Measurements from ENCODE around the gene PPP1R3C. TPM values are rescaled to one million over a fixed set of nuclear protein-coding genes. Genes with fewer than 3 reads are reported as not detected.

Gene PPP1R3C
- total RNA-seq, 1 donor from 2014 or later: 1.8 TPM

- Histone ChIP-seq H3K36me3 (ENCODE audit: control insufficient read depth, insufficient read depth, low read length) (no peaks in the 10 kb centered on the region), H3K4me3 (ENCODE audit: low read depth, low read length) (no peak overlapping the region), H3K27me3 (ENCODE audit: control insufficient read depth, insufficient read depth, low read length) (no peaks in the 10 kb centered on the region)
- peak; percentile 63 for DNase-seq (ENCODE audit: low read depth)
- TF ChIP-seq CTCF (IDR thresholded peaks at IDR 0.05; ENCODE audit: insufficient read depth, low read length, poor library complexity, severe bottlenecking): no peak
These were observed 20.5 kb upstream of the PPP1R3C start for GRCh38 chr10:91653219-91653870.

- H3K27me3 ChIP-seq (ENCODE audit: control insufficient read depth, insufficient read depth, low read length): no peaks in the 10 kb centered on the region
- peak; percentile 100 for DNase-seq (ENCODE audit: low read depth)
- TF ChIP-seq CTCF (IDR thresholded peaks at IDR 0.05; ENCODE audit: insufficient read depth, low read length, poor library complexity, severe bottlenecking): no peak
- H3K4me3 ChIP-seq (ENCODE audit: low read depth, low read length): no peak overlapping the region
- no peaks in the 10 kb centered on the region for H3K36me3 ChIP-seq (ENCODE audit: control insufficient read depth, insufficient read depth, low read length)
These were observed 19.5 kb upstream of the PPP1R3C start for GRCh38 chr10:91652364-91652763.

- no peaks in the 10 kb centered on the region for H3K27me3 ChIP-seq (ENCODE audit: control insufficient read depth, insufficient read depth, low read length)
- no peaks in the 10 kb centered on the region for H3K36me3 ChIP-seq (ENCODE audit: control insufficient read depth, insufficient read depth, low read length)
- TF ChIP-seq CTCF (IDR thresholded peaks at IDR 0.05; ENCODE audit: insufficient read depth, low read length, poor library complexity, severe bottlenecking): peak; percentile 40
- no peak for DNase-seq (ENCODE audit: low read depth)
- no peak overlapping the region for H3K4me3 ChIP-seq (ENCODE audit: low read depth, low read length)
These were observed 10.8 kb upstream of the PPP1R3C start for GRCh38 chr10:91643700-91644099.

- Histone ChIP-seq H3K36me3 (ENCODE audit: control insufficient read depth, insufficient read depth, low read length) (no peaks in the 10 kb centered on the region), H3K4me3 (ENCODE audit: low read depth, low read length) (no peak overlapping the region), H3K27me3 (ENCODE audit: control insufficient read depth, insufficient read depth, low read length) (no peaks in the 10 kb centered on the region)
- no peak for TF ChIP-seq CTCF (IDR thresholded peaks at IDR 0.05; ENCODE audit: insufficient read depth, low read length, poor library complexity, severe bottlenecking)
- DNase-seq (ENCODE audit: low read depth): no peak
These were observed 10.2 kb upstream of the PPP1R3C start for GRCh38 chr10:91642831-91643692.

GRCh38 chr10:91636892-91637291, 4.0 kb upstream of the PPP1R3C start:
- no peak for DNase-seq (ENCODE audit: low read depth)
- no peak for TF ChIP-seq CTCF (IDR thresholded peaks at IDR 0.05; ENCODE audit: insufficient read depth, low read length, poor library complexity, severe bottlenecking)

More at GRCh38 chr10:91636892-91637291, 4.0 kb upstream of the PPP1R3C start:
- Histone ChIP-seq H3K36me3 (ENCODE audit: control insufficient read depth, insufficient read depth, low read length) (no peaks in the 10 kb centered on the region), H3K4me3 (ENCODE audit: low read depth, low read length) (no peak overlapping the region), H3K27me3 (ENCODE audit: control insufficient read depth, insufficient read depth, low read length) (no peaks in the 10 kb centered on the region)

All from kidney epithelial cell (primary cell).